WERI-Rb-1 (cell line): Measurements from ENCODE around the gene STIM1.

ENCODE experiments used
- DNase-seq: peaks from one replicate; pipeline ENCODE4 v3.0.0-alpha.2; 2020
- H3K27ac ChIP-seq: fragments of 250-450 bp; sonication (Bioruptor Pico); 2 replicates; pipeline ENCODE4 v1.5.1; 2020; ENCODE audit warnings: mild to moderate bottlenecking, moderate library complexity
- H3K27me3 ChIP-seq: fragments of 250-450 bp; sonication (Bioruptor Pico); 2 replicates; pipeline ENCODE4 v1.5.1; 2021; ENCODE audit warnings: mild to moderate bottlenecking, low read depth, moderate library complexity; ENCODE audit not compliant: insufficient read depth, severe bottlenecking
- H3K36me3 ChIP-seq: fragments of 250-450 bp; sonication (Bioruptor Pico); 2 replicates; pipeline ENCODE4 v1.5.1; 2020; ENCODE audit warnings: mild to moderate bottlenecking, moderate library complexity
- H3K4me3 ChIP-seq: 2 replicates; pipeline ENCODE4 v1.5.1; 2011; ENCODE audit warnings: low read depth, mild to moderate bottlenecking, control low read depth, low read length
- H3K9me3 ChIP-seq: fragments of 250-450 bp; sonication (Bioruptor Pico); 2 replicates; pipeline ENCODE4 v1.5.1; 2021; ENCODE audit warnings: mild to moderate bottlenecking, moderate library complexity; ENCODE audit not compliant: severe bottlenecking
- TF ChIP-seq, protein P1 (sequence below): IDR thresholded peaks from 2 replicates; pipeline ENCODE4 v1.5.1; 2011; ENCODE audit warnings: low read depth, mild to moderate bottlenecking, control low read depth, inconsistent platforms, low read length

Gene STIM1

DNA sequence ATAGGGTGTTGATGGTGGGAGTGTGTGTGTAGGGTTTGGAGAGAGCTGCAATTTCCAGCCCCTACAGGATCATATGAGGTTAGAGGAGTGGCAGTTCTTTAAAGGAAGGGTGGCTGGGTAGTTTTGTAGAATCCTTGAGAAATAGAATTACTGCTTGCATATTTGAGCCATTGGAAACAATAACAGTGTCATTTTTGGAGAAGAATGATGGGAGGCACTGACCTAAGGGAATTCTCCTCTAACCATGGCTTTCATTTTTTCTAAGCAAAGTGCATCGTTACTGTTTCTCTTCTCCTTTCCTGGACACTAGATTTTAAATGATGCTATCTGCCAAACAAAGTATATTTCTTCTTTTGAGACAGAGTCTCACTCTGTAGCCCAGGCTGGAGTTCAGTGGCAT, 172.3 kb downstream of the STIM1 start:
- DNase-seq: no peak
- H3K4me3 ChIP-seq: no peak overlapping the region
- H3K9me3 ChIP-seq: no peaks in the 10 kb centered on the region
- TF ChIP-seq, protein P1, sequence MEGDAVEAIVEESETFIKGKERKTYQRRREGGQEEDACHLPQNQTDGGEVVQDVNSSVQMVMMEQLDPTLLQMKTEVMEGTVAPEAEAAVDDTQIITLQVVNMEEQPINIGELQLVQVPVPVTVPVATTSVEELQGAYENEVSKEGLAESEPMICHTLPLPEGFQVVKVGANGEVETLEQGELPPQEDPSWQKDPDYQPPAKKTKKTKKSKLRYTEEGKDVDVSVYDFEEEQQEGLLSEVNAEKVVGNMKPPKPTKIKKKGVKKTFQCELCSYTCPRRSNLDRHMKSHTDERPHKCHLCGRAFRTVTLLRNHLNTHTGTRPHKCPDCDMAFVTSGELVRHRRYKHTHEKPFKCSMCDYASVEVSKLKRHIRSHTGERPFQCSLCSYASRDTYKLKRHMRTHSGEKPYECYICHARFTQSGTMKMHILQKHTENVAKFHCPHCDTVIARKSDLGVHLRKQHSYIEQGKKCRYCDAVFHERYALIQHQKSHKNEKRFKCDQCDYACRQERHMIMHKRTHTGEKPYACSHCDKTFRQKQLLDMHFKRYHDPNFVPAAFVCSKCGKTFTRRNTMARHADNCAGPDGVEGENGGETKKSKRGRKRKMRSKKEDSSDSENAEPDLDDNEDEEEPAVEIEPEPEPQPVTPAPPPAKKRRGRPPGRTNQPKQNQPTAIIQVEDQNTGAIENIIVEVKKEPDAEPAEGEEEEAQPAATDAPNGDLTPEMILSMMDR: no peak
- no peak overlapping the region for H3K27ac ChIP-seq
- H3K27me3 ChIP-seq: no peaks in the 10 kb centered on the region
- H3K36me3 ChIP-seq: peaks cover 3% of the 10 kb centered on the region; the same call in 1 of the 2 replicates

DNA sequence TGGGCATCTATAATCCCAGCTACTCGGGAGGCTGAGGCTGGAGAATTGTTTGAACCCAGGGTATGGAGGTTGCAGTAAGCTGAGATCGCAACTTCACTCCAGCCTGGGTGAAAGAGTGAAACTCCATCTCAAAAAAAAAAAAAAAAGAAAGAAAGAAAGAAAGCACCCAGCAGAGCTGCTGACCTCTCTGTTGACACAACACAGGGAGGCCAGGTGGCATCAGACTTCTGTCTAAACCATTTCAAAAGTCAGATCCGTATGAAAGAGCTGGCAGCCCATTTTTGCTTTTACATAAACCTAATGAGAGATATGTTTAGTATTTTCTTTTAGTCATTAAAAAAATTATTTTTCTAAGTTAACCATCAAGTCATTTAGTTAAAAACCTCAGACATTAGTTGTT, 174.7 kb downstream of the STIM1 start:
- TF ChIP-seq, protein P1: no peak
- Histone ChIP-seq H3K9me3 (peaks cover 8% of the 10 kb centered on the region), H3K27me3 (no peaks in the 10 kb centered on the region), H3K36me3 (peaks cover 3% of the 10 kb centered on the region; the same call in 1 of the 2 replicates), H3K27ac (no peak overlapping the region), H3K4me3 (no peak overlapping the region)
- DNase-seq: no peak

DNA sequence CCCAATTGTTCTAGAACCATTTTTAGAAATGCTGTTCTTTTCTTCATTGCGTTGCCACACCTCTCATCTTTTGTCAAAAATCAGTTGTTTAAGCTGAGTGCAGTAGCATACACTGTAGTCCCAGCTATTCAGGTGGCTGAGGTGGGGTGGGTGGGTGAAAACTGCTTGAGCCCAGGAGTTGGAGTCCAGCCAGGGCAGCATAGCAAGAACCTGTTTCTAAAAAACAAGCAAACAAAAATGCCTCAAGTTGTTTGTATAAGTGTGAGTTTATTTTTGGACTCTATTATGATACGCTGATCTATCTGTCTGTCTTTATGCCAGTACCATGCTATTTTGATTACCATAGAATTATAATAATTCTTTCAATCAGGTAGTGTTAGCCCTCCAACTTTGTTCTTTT, 176.6 kb downstream of the STIM1 start:
- Histone ChIP-seq H3K27me3 (no peaks in the 10 kb centered on the region), H3K9me3 (peaks cover 8% of the 10 kb centered on the region), H3K36me3 (no peaks in the 10 kb centered on the region), H3K4me3 (no peak overlapping the region), H3K27ac (no peak overlapping the region)
- TF ChIP-seq, protein P1: no peak
- DNase-seq: no peak

DNA sequence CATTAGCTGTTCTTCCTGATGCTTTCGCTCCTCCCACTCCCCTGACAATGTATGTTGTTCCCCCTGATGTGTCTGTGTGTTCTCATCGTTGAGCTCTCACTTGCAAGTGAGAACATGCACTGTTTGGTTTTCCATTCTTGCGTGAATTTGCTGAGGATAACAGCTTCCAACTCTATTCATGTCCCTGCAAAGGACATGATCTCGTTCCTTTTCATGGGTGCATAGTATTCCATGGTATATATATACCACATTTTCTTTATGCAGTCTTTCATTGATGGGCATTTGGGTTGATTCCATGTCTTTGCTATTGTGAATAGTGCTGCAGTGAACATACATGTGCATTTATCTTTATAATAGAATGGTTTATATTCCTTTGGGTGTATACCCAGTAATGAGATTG, 180.5 kb downstream of the STIM1 start:
- Histone ChIP-seq H3K27me3 (no peaks in the 10 kb centered on the region), H3K9me3 (peaks cover 8% of the 10 kb centered on the region), H3K36me3 (no peaks in the 10 kb centered on the region), H3K4me3 (no peak overlapping the region), H3K27ac (no peak overlapping the region)
- no peak for DNase-seq
- TF ChIP-seq, protein P1: no peak

DNA sequence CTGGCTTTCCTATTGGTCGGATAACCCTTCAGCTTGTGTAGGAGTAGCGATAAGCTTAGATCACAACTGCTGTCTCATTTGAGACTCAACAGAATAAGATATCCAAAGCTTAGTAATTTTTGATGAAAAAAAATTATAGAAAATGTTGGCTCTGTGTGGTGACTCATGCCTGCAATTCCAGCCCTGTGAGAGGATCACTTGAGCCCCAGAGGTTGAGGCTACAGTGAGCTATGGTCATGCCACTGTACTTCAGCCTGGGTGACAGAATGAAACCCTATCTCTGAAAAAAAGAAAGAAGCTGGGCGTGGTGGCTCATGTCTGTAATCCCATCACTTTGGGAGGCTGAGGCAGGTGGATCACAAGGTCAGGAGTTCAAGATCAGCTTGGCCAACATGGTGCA, 183.5 kb downstream of the STIM1 start:
- DNase-seq: no peak
- no peaks in the 10 kb centered on the region for H3K27me3 ChIP-seq
- no peak overlapping the region for H3K4me3 ChIP-seq
- TF ChIP-seq, protein P1: no peak
- no peak overlapping the region for H3K27ac ChIP-seq
- no peaks in the 10 kb centered on the region for H3K36me3 ChIP-seq
- H3K9me3 ChIP-seq: peaks cover under 1% of the 10 kb centered on the region

DNA sequence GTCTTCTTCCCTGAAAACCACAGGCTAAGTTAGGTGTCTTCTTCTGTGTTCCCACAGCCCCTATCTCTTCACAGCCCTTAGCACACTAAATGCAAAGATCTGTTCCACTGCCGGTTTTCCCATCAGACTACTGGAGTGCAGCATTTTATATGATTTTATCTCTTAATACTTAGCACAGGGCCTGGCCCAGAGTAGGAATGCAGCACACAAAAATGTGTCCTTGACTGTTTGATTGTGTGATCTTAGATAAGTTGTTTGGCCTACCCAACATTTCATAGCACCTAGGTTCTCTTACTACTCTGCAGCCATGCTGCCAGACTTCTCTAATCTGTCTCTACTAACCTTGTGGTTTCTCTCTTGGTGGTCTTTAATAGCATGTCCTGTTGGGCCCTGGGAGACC, 185.0 kb downstream of the STIM1 start:
- no peak overlapping the region for H3K27ac ChIP-seq
- no peaks in the 10 kb centered on the region for H3K36me3 ChIP-seq
- DNase-seq: no peak
- no peaks in the 10 kb centered on the region for H3K27me3 ChIP-seq
- H3K4me3 ChIP-seq: no peak overlapping the region
- no peaks in the 10 kb centered on the region for H3K9me3 ChIP-seq
- TF ChIP-seq, protein P1: no peak
